HepG2 (cell line): ENCODE results near the gene ARHGAP5. TPM values are rescaled to one million over a fixed set of nuclear protein-coding genes. Genes with fewer than 3 reads are reported as not detected.

Source experiments
- ATAC-seq: fragments of 200-7000 bp; cut with Tn5 transposase; 3 replicates; pipeline ENCODE4 v1.9.1; 2020; ENCODE audit warnings: mild to moderate bottlenecking, moderate library complexity
- BruUV-seq: library from RNA; stranded (reverse); fragments of 400-500 nt; replicated peaks from 2 replicates; lab custom pipeline; 2021; lab: Mats Ljungman, UMichigan
- CTCF ChIA-PET: fragments of 300-600 bp; formaldehyde crosslinking; extraction: SDS; loops from one replicate; lab custom pipeline; 2021; ENCODE audit warnings: low total read pairs, inconsistent platforms, low intra/inter-chr PET ratio; lab: Yijun Ruan, JAX
- POLR2A ChIA-PET: fragments of 350-600 bp; sonication (Branson Sonifier 250); formaldehyde crosslinking; loops from one replicate; lab custom pipeline; 2020; ENCODE audit warnings: antibody characterized with exemption, inconsistent platforms; lab: Yijun Ruan, JAX
- DNase-seq: peaks from one replicate; pipeline ENCODE4 v3.0.0-alpha.2; 2015; ENCODE audit warnings: low spot score
- FAIRE-seq: peaks from 3 replicates; lab custom pipeline; 2011; peaks lifted over from hg19 to GRCh38; lab: Jason Lieb, UNC
- H2AFZ ChIP-seq: one replicate; pipeline ENCODE4 v1.6.1; 2011; ENCODE audit warnings: low read length, inconsistent platforms
- H3K27ac ChIP-seq: fragments of 300-600 bp; 3 replicates; pipeline ENCODE4 v1.8.0; 2011; ENCODE audit warnings: mixed run types, mild to moderate bottlenecking, mixed read lengths, low read length, inconsistent platforms; ENCODE audit not compliant: insufficient read depth; ENCODE audit errors: extremely low read length
- H3K27me3 ChIP-seq, 2 experiments: fragments of 200-600 bp in 1 of 2; 2 replicates in 1 of 2; 3 replicates in 1 of 2; pipeline versions ENCODE4 v1.6.0 to v1.8.0; 2011; ENCODE audit warnings: low read length in 2 of 2, mild to moderate bottlenecking in 2 of 2, moderate library complexity in 2 of 2, inconsistent platforms in 1 of 2; ENCODE audit not compliant: insufficient read depth in 2 of 2, control insufficient read depth in 1 of 2
- H3K36me3 ChIP-seq, 2 experiments: fragments of 200-600 bp in 1 of 2; replicated peaks in 1 of 2; 2 replicates in 1 of 2; 3 replicates in 1 of 2; pipeline versions ENCODE4 v1.5.1 to v1.8.0; 2011; ENCODE audit warnings: low read length in 2 of 2, inconsistent platforms in 1 of 2; ENCODE audit not compliant: insufficient read depth in 2 of 2, control insufficient read depth in 1 of 2
- H3K4me1 ChIP-seq: 2 replicates; pipeline ENCODE4 v1.5.1; 2012; ENCODE audit warnings: low read length, inconsistent platforms; ENCODE audit not compliant: insufficient read depth
- H3K4me2 ChIP-seq: 2 replicates; pipeline ENCODE4 v1.6.0; 2011; ENCODE audit warnings: low read depth, low read length, inconsistent platforms
- H3K4me3 ChIP-seq, 3 experiments: fragments of 200-600 bp in 1 of 3; sonication (generic), shearing (Covaris generic) in 1 of 3; replicated peaks in 1 of 3; 2 replicates each; pipeline ENCODE4 v1.5.1; 2011 to 2016; ENCODE audit warnings: low read length in 3 of 3, inconsistent platforms in 2 of 3, low read depth in 2 of 3, mild to moderate bottlenecking in 2 of 3, control low read depth in 1 of 3, mixed read lengths in 1 of 3; ENCODE audit not compliant: insufficient read depth in 1 of 3
- H3K79me2 ChIP-seq: one replicate; pipeline ENCODE4 v1.6.1; 2011; ENCODE audit warnings: low read length, inconsistent platforms; ENCODE audit not compliant: insufficient read depth
- H3K9ac ChIP-seq: 2 replicates; pipeline ENCODE4 v1.6.0; 2011; ENCODE audit warnings: mild to moderate bottlenecking, low read depth, low read length, inconsistent platforms; ENCODE audit not compliant: insufficient read depth
- H3K9me3 ChIP-seq: 2 replicates; pipeline ENCODE4 v1.5.1; 2012; ENCODE audit warnings: mild to moderate bottlenecking, low read length
- H4K20me1 ChIP-seq: 2 replicates; pipeline ENCODE4 v1.6.0; 2011; ENCODE audit warnings: inconsistent platforms, mild to moderate bottlenecking, low read length, moderate library complexity; ENCODE audit not compliant: insufficient read depth
- PPARG ChIP-seq: conservative IDR thresholded peaks from 2 replicates; pipeline ENCODE4 v1.6.1; 2016; ENCODE audit warnings: missing biosample characterization, missing genetic modification reagents
- RAD51 ChIP-seq: fragments of 450-650 bp; IDR thresholded peaks from 2 replicates; pipeline ENCODE4 v1.6.1; 2016; ENCODE audit warnings: borderline replicate concordance
- SRY ChIP-seq: sonication (generic); formaldehyde crosslinking; IDR thresholded peaks from 2 replicates; pipeline ENCODE4 v1.8.0; 2022; ENCODE audit warnings: mild to moderate bottlenecking, missing genetic modification reagents
- ZBTB3 ChIP-seq: sonication (generic); formaldehyde crosslinking; IDR thresholded peaks from 2 replicates; pipeline ENCODE4 v1.4.0; 2020; ENCODE audit warnings: low read depth, mild to moderate bottlenecking, moderate library complexity, missing genetic modification reagents, borderline replicate concordance
- ZNF276 ChIP-seq: sonication (generic); formaldehyde crosslinking; IDR thresholded peaks from 2 replicates; pipeline ENCODE4 v1.4.0; 2020; ENCODE audit warnings: mild to moderate bottlenecking, low read depth, missing genetic modification reagents
- ZNF543 ChIP-seq: sonication (generic); formaldehyde crosslinking; IDR thresholded peaks from 2 replicates; pipeline ENCODE4 v1.4.0; 2020; ENCODE audit warnings: mild to moderate bottlenecking, missing genetic modification reagents
- ZNF670 ChIP-seq: sonication (generic); formaldehyde crosslinking; IDR thresholded peaks from 2 replicates; pipeline ENCODE4 v1.8.0; 2022; ENCODE audit warnings: mild to moderate bottlenecking, missing genetic modification reagents, borderline replicate concordance
- WGBS: methylation state at CpG from one replicate; pipeline ENCODE4 v1.1.6; 2017; ENCODE audit warnings: low lambda C conversion rate; 5-methylcytosine and 5-hydroxymethylcytosine counted together
- in situ Hi-C: cut with HindIII; loops from 2 replicates; pipeline ENCODE4 v1.10.0; 2017; ENCODE audit warnings: low pct_unique_long_range_greater_than_20kb; ENCODE audit not compliant: extremely low pct_ligation_motif_present
- intact Hi-C: fragments of 100-400 bp; cut with micrococcal nuclease; formaldehyde crosslinking; loops from one replicate; pipeline ENCODE4 v1.10.0; 2022; ENCODE audit not compliant: unreplicated experiment
- polyA plus RNA-seq, 8 experiments: library from polyadenylated mRNA; depleted of rRNA in 3 of 8; stranded (reverse) in 7 of 8; unstranded in 1 of 8; fragments of >200 nt; fragmentation: Illumina TruSeq in 4 of 8; extraction: Trizol in 4 of 8; gene quantifications; 2 replicates each; pipeline versions ENCODE4 v1.2.1 to v1.2.3, GENCODE V29; 2011 to 2016; ENCODE audit warnings: low read depth in 4 of 8, missing spikeins in 1 of 8, mixed read lengths in 1 of 8; ENCODE audit not compliant: insufficient read depth in 1 of 8
- total RNA-seq, 5 experiments: library from RNA; depleted of rRNA; stranded (reverse); fragments of >200 nt; fragmentation: Illumina TruSeq; extraction: Trizol; gene quantifications; 2 replicates each; pipeline ENCODE4 v1.2.3, GENCODE V29; 2016; ENCODE audit warnings: low read depth in 1 of 5
- TF ChIP-seq, protein P1 (sequence below): sonication (generic); formaldehyde crosslinking; IDR thresholded peaks from 2 replicates; pipeline ENCODE4 v1.4.0; 2020; ENCODE audit warnings: mild to moderate bottlenecking, missing genetic modification reagents

The ARHGAP5 gene
- total and polyA plus RNA-seq, 2 of the 13 experiments (the other 11 are each of a cell fraction or from before 2014, with no cell fraction given), result 33.7 to 144 TPM

- no peak for TF ChIP-seq ZNF276 (CRISPR knock-in tag)
- no peak for TF ChIP-seq ZNF543 (CRISPR knock-in tag)
- TF ChIP-seq ZBTB3 (CRISPR knock-in tag), result no peak
- TF ChIP-seq, protein P1, sequence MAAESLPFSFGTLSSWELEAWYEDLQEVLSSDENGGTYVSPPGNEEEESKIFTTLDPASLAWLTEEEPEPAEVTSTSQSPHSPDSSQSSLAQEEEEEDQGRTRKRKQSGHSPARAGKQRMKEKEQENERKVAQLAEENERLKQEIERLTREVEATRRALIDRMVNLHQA (CRISPR knock-in tag), result no peak
- TF ChIP-seq SRY (CRISPR knock-in tag), result no peak
These were observed 59.1 kb downstream of the ARHGAP5 start (continued) for GRCh38 chr14:32136027-32136825.

GRCh38 chr14:32137313-32137712, 60.2 kb downstream of the ARHGAP5 start:
- H3K9me3 ChIP-seq, result peaks cover 22% of the 10 kb centered on the region
- intact Hi-C loops (no loop called here), in situ Hi-C loops (no loop called here)
- peaks cover 4 to 11% of the 10 kb centered on the region in 2 experiments; a peak in 2 of 5 replicates for H3K36me3 ChIP-seq
- H3K27me3 ChIP-seq, result no peaks in the 10 kb centered on the region
- 0 out of 2 replicates have a peak, but pooled peaks cover 5% of the 10 kb centered on the region for H4K20me1 ChIP-seq
- H3K4me1 ChIP-seq, result peaks cover 11% of the 10 kb centered on the region
- ATAC-seq, result no peak
- WGBS, result 98% methylated on average over 4 of the region's 4 CpGs
- CTCF ChIA-PET, result no interaction called here
- FAIRE-seq, result no peak
- no peak overlapping the region for H2AFZ ChIP-seq
- no peak overlapping the region for H3K4me3 ChIP-seq
- H3K79me2 ChIP-seq, result peaks cover 35% of the 10 kb centered on the region
- no TSS peak for BruUV-seq
- H3K27ac ChIP-seq, result no peak overlapping the region
- no peak overlapping the region for H3K4me2 ChIP-seq
- no peak for DNase-seq
- POLR2A ChIA-PET, result interaction anchor here (1.5 kb wide), 1 partner anchor 61 kb away, joined by 3 read pairs; the partner anchor contains the start of gene ARHGAP5
- no peak for TF ChIP-seq RAD51
- TF ChIP-seq PPARG (CRISPR knock-in tag), result no peak
- TF ChIP-seq ZNF670 (CRISPR knock-in tag), result 0 out of 2 replicates have a peak, but pooled peaks have one; percentile 8
- H3K9ac ChIP-seq, result no peak overlapping the region
